ENCODE results near the gene HPSE. TPM values are rescaled to one million over a fixed set of nuclear protein-coding genes. Genes with fewer than 3 reads are reported as not detected.

Gene HPSE
- total RNA-seq, 1 donor from 2014 or later, result 9.7 TPM

GRCh38 chr4:83251447-83251830 is 83.2 kb downstream of the HPSE start:
- Mint-ChIP-seq H3K4me3 (ENCODE audit: low read depth) (no peak overlapping the region), H3K27me3 (ENCODE audit: low read depth) (peaks cover 20% of the 10 kb centered on the region), H3K27ac (no peak overlapping the region), H3K4me1 (ENCODE audit: low read depth) (peaks cover 12% of the 10 kb centered on the region), H3K36me3 (ENCODE audit: low read depth) (peaks cover 4% of the 10 kb centered on the region), H3K9me3 (no peaks in the 10 kb centered on the region)
- intact Hi-C loops (cut with micrococcal nuclease), result no loop called here
- DNase-seq (ENCODE audit: low spot score), result no peak

- Mint-ChIP-seq H3K4me3 (ENCODE audit: low read depth) (no peak overlapping the region), H3K27ac (no peak overlapping the region)
Measured at GRCh38 chr4:83250687-83251446, 83.8 kb downstream of the HPSE start.

GRCh38 chr4:83248486-83248885 is 86.2 kb downstream of the HPSE start:
- Mint-ChIP-seq H3K27ac (no peak overlapping the region), H3K36me3 (ENCODE audit: low read depth) (peaks cover 13% of the 10 kb centered on the region), H3K27me3 (ENCODE audit: low read depth) (peaks cover 46% of the 10 kb centered on the region), H3K4me3 (ENCODE audit: low read depth) (no peak overlapping the region), H3K9me3 (no peaks in the 10 kb centered on the region), H3K4me1 (ENCODE audit: low read depth) (peaks cover 11% of the 10 kb centered on the region)
- DNase-seq (ENCODE audit: low spot score), result no peak
- intact Hi-C loops (cut with micrococcal nuclease), result no loop called here

More at GRCh38 chr4:83250687-83251446, 83.8 kb downstream of the HPSE start:
- intact Hi-C loops (cut with micrococcal nuclease), result no loop called here
- peaks cover 25% of the 10 kb centered on the region for H3K27me3 Mint-ChIP-seq (ENCODE audit: low read depth)
- H3K9me3 Mint-ChIP-seq, result no peaks in the 10 kb centered on the region
- peaks cover 6% of the 10 kb centered on the region for H3K36me3 Mint-ChIP-seq (ENCODE audit: low read depth)
- DNase-seq (ENCODE audit: low spot score), result no peak
- peaks cover 12% of the 10 kb centered on the region for H3K4me1 Mint-ChIP-seq (ENCODE audit: low read depth)

GRCh38 chr4:83247415-83248357 is 87.0 kb downstream of the HPSE start:
- Mint-ChIP-seq H3K27ac (no peak overlapping the region), H3K4me1 (ENCODE audit: low read depth) (peaks cover 8% of the 10 kb centered on the region), H3K9me3 (no peaks in the 10 kb centered on the region), H3K36me3 (ENCODE audit: low read depth) (peaks cover 16% of the 10 kb centered on the region), H3K4me3 (ENCODE audit: low read depth) (no peak overlapping the region), H3K27me3 (ENCODE audit: low read depth) (peaks cover 54% of the 10 kb centered on the region)
- no peak for DNase-seq (ENCODE audit: low spot score)
- intact Hi-C loops (cut with micrococcal nuclease), result no loop called here

Other genes starting within 250 kb of the HPSE start
- gene PLAC8, start 220.1 kb downstream of the HPSE start, total RNA-seq, result 31.5 and 41.8 TPM in 2 replicates
- gene COQ2, start 50.0 kb downstream of the HPSE start, total RNA-seq, result 19.5 and 20.6 TPM in 2 replicates
- 11.0 and 11.9 TPM in 2 replicates for gene HELQ, start 121.0 kb upstream of the HPSE start, total RNA-seq
- 72.2 and 73.8 TPM in 2 replicates for gene MRPS18C, start 121.2 kb upstream of the HPSE start, total RNA-seq
- 15.7 and 16.0 TPM in 2 replicates for gene ABRAXAS1, start 150.3 kb upstream of the HPSE start, total RNA-seq
- 8.8 and 9.7 TPM in 2 replicates for gene GPAT3, start 201.3 kb upstream of the HPSE start, total RNA-seq

Data from activated T-helper 2 cell treated with anti-CD3 and anti-CD28 coated beads, Interferon-gamma antibody, Interleukin-2, Interleukin-4, amounts not matched to agents 10 μg/mL and 5 μg/mL and 100 μg/mL, durations not matched to agents 14 hours and 24 hours and 36 hours (primary cell).